ENCODE measurements around the gene TOMM5.
A peak's percentile ranks its signal among the peaks of the same experiment; 100 is the strongest.

GRCh38 chr9:37636511-37637448 lies 44.4 kb upstream of the TOMM5 start:
- TF ChIP-seq ZFX (CRISPR knock-in tag; IDR thresholded peaks at IDR 0.05; ENCODE audit: low read depth) (no peak), ZNF274 (CRISPR knock-in tag; IDR thresholded peaks at IDR 0.05) (no peak), SMC3 (IDR thresholded peaks at IDR 0.05; ENCODE audit: low read length) (no peak), EP300 (IDR thresholded peaks at IDR 0.05; ENCODE audit: low read depth in 2 of 2, low read length in 2 of 2) (no peak), EP300 (CRISPR knock-in tag; IDR thresholded peaks at IDR 0.05; ENCODE audit: borderline replicate concordance) (no peak), ATF7 (IDR thresholded peaks at IDR 0.05) (peak; percentile 95), ATF7 (CRISPR knock-in tag; IDR thresholded peaks at IDR 0.05) (no peak), MTA3 (CRISPR knock-in tag; IDR thresholded peaks at IDR 0.05) (no peak), CBFB (CRISPR knock-in tag; IDR thresholded peaks at IDR 0.05) (no peak), ZKSCAN8 (CRISPR knock-in tag; IDR thresholded peaks at IDR 0.05; ENCODE audit: borderline replicate concordance) (no peak), CHD2 (IDR thresholded peaks at IDR 0.05; ENCODE audit: low read depth, low read length) (no peak), RFX5 (IDR thresholded peaks at IDR 0.05; ENCODE audit: low read depth, low read length) (no peak), ZNF124 (CRISPR knock-in tag; IDR thresholded peaks at IDR 0.05) (no peak)

Measured in HepG2 (cell line).